Measurements from ENCODE around the gene MTX1. TPM values are rescaled to one million over a fixed set of nuclear protein-coding genes. Genes with fewer than 3 reads are reported as not detected.

Gene MTX1
- total RNA-seq, 4 donors from 2014 or later: 30.1 to 50.7 (median 35.3) TPM

DNA sequence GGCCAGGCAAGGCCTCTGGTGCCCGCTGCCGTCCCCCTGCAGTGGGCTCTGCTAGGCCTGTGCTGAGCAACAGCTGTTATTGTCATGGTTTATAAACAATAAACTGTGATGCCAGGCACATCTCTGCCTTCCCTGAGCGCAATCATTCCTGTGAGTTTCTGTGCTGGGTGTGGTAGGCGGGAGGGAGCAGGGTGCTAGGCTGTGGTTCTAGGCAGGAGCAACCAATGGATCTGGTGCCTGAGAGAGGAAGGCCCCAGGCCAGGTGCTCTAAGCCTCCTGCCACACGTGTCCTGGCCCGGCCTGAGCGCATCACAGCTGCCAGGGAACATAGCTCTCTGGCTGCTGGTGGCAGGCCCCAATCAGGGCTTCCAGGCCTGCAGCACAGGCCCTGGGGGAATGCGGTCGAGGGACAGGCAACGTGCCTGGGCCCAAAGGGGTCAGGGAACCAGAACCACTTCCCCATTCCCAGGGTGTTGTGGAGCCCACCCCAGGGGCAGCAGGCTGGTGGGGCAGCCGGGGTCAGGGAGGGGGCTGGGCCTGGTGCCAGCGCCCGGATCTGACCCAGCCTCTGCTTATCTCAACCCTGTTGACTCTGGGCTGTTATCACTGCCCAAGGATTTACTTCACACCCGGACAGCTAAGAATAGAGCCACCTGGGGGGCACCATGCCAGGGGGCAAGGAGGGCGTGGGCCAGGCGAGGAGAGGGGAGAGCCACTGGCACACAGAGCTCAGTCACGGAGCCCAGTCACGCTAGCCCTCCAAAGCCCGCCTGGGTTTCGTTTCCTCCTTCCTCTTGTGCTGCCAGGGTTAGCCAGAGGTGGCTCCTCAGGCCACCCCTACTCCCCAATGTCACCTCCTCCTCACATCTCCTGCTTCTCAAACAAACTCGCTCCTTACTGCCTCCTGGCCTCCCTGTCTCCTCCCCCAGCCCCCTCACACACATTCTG, 23.4 kb upstream of the MTX1 start:
- TF ChIP-seq POLR2A (IDR thresholded peaks at IDR 0.05) (no peak), EP300 (IDR thresholded peaks at IDR 0.05) (no peak)
- TF ChIP-seq, protein P1, sequence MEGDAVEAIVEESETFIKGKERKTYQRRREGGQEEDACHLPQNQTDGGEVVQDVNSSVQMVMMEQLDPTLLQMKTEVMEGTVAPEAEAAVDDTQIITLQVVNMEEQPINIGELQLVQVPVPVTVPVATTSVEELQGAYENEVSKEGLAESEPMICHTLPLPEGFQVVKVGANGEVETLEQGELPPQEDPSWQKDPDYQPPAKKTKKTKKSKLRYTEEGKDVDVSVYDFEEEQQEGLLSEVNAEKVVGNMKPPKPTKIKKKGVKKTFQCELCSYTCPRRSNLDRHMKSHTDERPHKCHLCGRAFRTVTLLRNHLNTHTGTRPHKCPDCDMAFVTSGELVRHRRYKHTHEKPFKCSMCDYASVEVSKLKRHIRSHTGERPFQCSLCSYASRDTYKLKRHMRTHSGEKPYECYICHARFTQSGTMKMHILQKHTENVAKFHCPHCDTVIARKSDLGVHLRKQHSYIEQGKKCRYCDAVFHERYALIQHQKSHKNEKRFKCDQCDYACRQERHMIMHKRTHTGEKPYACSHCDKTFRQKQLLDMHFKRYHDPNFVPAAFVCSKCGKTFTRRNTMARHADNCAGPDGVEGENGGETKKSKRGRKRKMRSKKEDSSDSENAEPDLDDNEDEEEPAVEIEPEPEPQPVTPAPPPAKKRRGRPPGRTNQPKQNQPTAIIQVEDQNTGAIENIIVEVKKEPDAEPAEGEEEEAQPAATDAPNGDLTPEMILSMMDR (IDR thresholded peaks at IDR 0.05): no peak
- 57 to 59% methylated on average over 19 to 21 of the region's 21 CpGs for WGBS, 2 donors
- H3K4me3 ChIP-seq: no peak overlapping the region
- peak overlapping the region in 3 of 4 donors; percentile 50 to 80 (median 73) for H3K27ac ChIP-seq
- H3K27me3 ChIP-seq: no peaks in the 10 kb centered on the region
- DNase-seq (ENCODE audit: low spot score in 2 of 2): no peak
- H3K36me3 ChIP-seq: peaks cover 0 to under 1% (median 0%) of the 10 kb centered on the region in 3 donors
- no peaks in the 10 kb centered on the region for H3K9me3 ChIP-seq
- peaks cover 0 to 24% (median 8%) of the 10 kb centered on the region in 4 donors for H3K4me1 ChIP-seq

DNA sequence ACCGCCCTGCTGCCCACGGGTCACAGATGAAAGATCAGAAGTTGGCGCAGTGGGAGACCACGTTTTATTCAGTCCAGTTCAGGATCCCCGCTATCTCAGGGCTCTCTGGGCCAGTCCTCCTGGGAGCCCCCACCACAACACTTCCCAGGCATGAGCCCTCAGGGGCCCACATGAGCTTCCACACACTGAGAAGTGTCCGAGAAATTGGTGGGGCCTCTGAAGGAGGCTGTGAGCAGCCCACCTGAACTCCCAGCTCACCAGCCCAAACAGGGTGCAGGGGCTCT, 22.8 kb upstream of the MTX1 start:
- Histone ChIP-seq H3K9me3 (no peaks in the 10 kb centered on the region), H3K27ac (peak overlapping the region in 3 of 4 donors; percentile 50 to 80 (median 73)), H3K27me3 (no peaks in the 10 kb centered on the region), H3K4me3 (no peak overlapping the region), H3K4me1 (peaks cover 0 to 24% (median 8%) of the 10 kb centered on the region in 4 donors), H3K36me3 (no peaks in the 10 kb centered on the region)
- DNase-seq (ENCODE audit: low spot score in 2 of 2): no peak
- 60 to 77% methylated on average over 6 of the region's 6 CpGs for WGBS, 2 donors
- no peak for TF ChIP-seq EP300 (IDR thresholded peaks at IDR 0.05)
- TF ChIP-seq, protein P1 (IDR thresholded peaks at IDR 0.05): no peak
- no peak for TF ChIP-seq POLR2A (IDR thresholded peaks at IDR 0.05)

DNA sequence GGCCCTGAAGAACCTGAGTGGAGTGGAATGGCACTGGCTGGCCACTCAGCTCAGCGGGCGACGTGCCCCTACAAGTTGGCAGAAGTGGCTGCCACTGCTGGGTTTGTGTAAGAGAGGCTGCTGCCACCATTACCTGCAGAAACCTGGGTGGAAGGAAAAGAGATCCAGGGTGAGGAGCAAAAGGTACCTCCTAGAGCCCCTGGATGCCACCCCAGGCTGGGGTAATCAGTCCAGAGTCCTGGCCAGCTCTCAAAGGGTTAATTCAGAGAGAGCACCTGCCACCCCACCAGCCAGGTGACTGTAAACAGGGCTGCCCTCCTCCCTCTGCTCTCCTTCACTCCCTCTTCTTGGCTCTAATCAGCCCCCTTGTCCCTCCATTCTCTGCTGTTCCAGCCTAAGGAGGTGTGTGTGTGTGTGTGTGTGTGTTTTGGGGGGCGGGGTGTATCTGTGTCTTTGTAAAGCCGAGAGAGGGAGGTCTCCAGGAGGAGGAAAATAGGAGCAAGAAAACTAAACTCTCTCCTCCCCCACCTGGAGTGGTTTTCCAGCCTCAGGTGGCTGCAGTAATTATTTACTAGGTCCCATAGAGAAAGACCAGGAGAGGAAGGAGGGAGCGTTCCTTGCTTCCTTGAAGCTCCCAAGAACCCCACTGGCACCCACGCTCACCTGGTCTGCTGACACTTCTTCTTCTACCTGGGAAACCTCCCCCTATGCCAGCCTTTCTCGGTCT, 22.3 kb upstream of the MTX1 start:
- H3K27me3 ChIP-seq: no peaks in the 10 kb centered on the region
- TF ChIP-seq POLR2A (IDR thresholded peaks at IDR 0.05) (no peak), EP300 (IDR thresholded peaks at IDR 0.05) (no peak)
- TF ChIP-seq, protein P1 (IDR thresholded peaks at IDR 0.05): no peak
- H3K27ac ChIP-seq: peak overlapping the region in 2 of 4 donors; percentile 73 to 80
- H3K9me3 ChIP-seq: no peaks in the 10 kb centered on the region
- no peak for DNase-seq (ENCODE audit: low spot score in 2 of 2)
- no peaks in the 10 kb centered on the region for H3K36me3 ChIP-seq
- 63 to 71% methylated on average over 8 of the region's 8 CpGs for WGBS, 2 donors
- no peak overlapping the region for H3K4me3 ChIP-seq
- H3K4me1 ChIP-seq: peaks cover 0 to 24% (median 8%) of the 10 kb centered on the region in 4 donors

DNA sequence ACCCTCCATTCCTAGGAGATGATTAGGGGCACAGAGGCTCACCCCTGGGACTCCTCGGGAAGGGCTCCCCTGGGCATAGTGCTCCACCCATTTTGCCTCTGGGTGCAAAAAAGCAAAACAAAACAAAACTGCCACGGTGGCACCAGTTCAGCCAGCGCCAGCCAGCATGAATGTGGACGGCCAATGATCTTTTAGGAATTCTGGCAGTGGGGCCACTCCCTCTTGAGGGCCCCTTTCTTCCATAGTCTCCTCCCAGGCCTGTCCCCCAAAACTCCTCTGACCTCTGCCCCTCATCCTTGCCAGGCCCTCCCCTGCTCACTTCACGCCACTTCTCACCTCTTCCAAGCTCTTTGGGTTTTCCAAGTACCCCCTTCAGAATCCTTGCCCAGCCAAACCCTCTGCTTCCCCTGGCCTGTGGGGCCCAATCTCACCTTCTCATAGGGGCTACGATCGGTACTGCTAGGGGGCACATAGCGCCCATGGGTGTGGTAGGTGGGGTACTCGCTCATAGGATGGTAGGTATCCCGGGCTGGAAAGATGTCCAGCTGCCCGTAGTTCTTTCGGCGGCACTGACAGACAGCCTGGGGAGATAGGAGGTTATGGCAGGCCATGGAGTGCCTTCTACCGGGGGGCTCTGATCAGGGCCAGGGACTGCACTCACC, 21.6 kb upstream of the MTX1 start:
- Histone ChIP-seq H3K27ac (peak overlapping the region in 1 of 4 donors; percentile 73), H3K4me1 (peaks cover 0 to 26% (median 8%) of the 10 kb centered on the region in 4 donors), H3K27me3 (no peaks in the 10 kb centered on the region), H3K9me3 (no peaks in the 10 kb centered on the region), H3K36me3 (no peaks in the 10 kb centered on the region), H3K4me3 (no peak overlapping the region)
- TF ChIP-seq, protein P1 (IDR thresholded peaks at IDR 0.05): no peak
- TF ChIP-seq EP300 (IDR thresholded peaks at IDR 0.05): no peak
- no peak for TF ChIP-seq POLR2A (IDR thresholded peaks at IDR 0.05)
- DNase-seq (ENCODE audit: low spot score in 2 of 2): no peak
- 71 to 76% methylated on average over 14 of the region's 14 CpGs for WGBS, 2 donors

Measured in tibial nerve (tissue), 4 donors.